Fibroblast of skin of left quadriceps (primary cell): ENCODE measurements around the gene NEK7.
"Not testable (repeated sequence)": the region's sequence is repeated elsewhere in the genome, so short reads cannot be mapped to it uniquely, and the experiment has no call there.

Experiments
- DNase-seq, 2 experiments: peaks; one replicate each; pipeline ENCODE4 v3.0.0-alpha.2; 2013; ENCODE audit warnings: low read depth in 2 of 2

NEK7 gene

GRCh38 chr1:198205016-198205684 lies 48.4 kb downstream of the NEK7 start:
- no peak for DNase-seq

GRCh38 chr1:198206292-198206691 lies 49.5 kb downstream of the NEK7 start:
- no peak for DNase-seq

GRCh38 chr1:198211696-198212095 lies 54.9 kb downstream of the NEK7 start:
- no peak for DNase-seq

- DNase-seq = no peak
Measured at GRCh38 chr1:198212126-198212525, 55.3 kb downstream of the NEK7 start.

- peak; percentile 20 to 22 for DNase-seq
Measured at GRCh38 chr1:198212675-198213074, 55.9 kb downstream of the NEK7 start.

- no peak for DNase-seq
Measured at GRCh38 chr1:198214924-198215323, 58.1 kb downstream of the NEK7 start.

- peak; percentile 15 to 30 for DNase-seq
Measured at GRCh38 chr1:198220428-198220827, 63.6 kb downstream of the NEK7 start.

- not testable (repeated sequence) for DNase-seq
Measured at GRCh38 chr1:198227010-198227409, 70.2 kb downstream of the NEK7 start.

GRCh38 chr1:198227454-198227853 lies 70.7 kb downstream of the NEK7 start:
- not testable (repeated sequence) for DNase-seq

- no peak for DNase-seq
Measured at GRCh38 chr1:198228925-198229324, 72.1 kb downstream of the NEK7 start.

GRCh38 chr1:198231779-198232178 lies 75.0 kb downstream of the NEK7 start:
- DNase-seq = no peak

GRCh38 chr1:198232378-198232777 lies 75.6 kb downstream of the NEK7 start:
- no peak for DNase-seq

GRCh38 chr1:198232940-198233675 lies 76.3 kb downstream of the NEK7 start:
- DNase-seq = no peak

- DNase-seq = no peak
Measured at GRCh38 chr1:198234520-198235251, 77.9 kb downstream of the NEK7 start.

- no peak for DNase-seq
Measured at GRCh38 chr1:198238121-198238520, 81.3 kb downstream of the NEK7 start.

- no peak for DNase-seq
Measured at GRCh38 chr1:198241553-198241952, 84.8 kb downstream of the NEK7 start.

GRCh38 chr1:198244772-198245171 lies 88.0 kb downstream of the NEK7 start:
- no peak for DNase-seq

- no peak for DNase-seq
Measured at GRCh38 chr1:198245379-198245778, 88.6 kb downstream of the NEK7 start.

GRCh38 chr1:198246337-198246736 lies 89.5 kb downstream of the NEK7 start:
- no peak for DNase-seq

GRCh38 chr1:198253259-198253658 lies 96.5 kb downstream of the NEK7 start:
- no peak for DNase-seq

- DNase-seq = peak; percentile 12 to 20
Measured at GRCh38 chr1:198253668-198254067, 96.9 kb downstream of the NEK7 start.

- no peak for DNase-seq
Measured at GRCh38 chr1:198254521-198254920, 97.7 kb downstream of the NEK7 start.

- no peak for DNase-seq
Measured at GRCh38 chr1:198254948-198255347, 98.2 kb downstream of the NEK7 start.
